Gastrocnemius medialis (tissue), 4 donors: Measurements from ENCODE around the gene NR0B2. TPM values are rescaled to one million over a fixed set of nuclear protein-coding genes. Genes with fewer than 3 reads are reported as not detected.
A peak's percentile ranks its signal among the peaks of the same experiment; 100 is the strongest.

Source experiments
- ATAC-seq, 2 donors: fragments of 150-250 bp; one replicate each; pipeline ENCODE4 v1.9.1; 2016
- DNase-seq, 2 donors: peaks; one replicate each; pipeline ENCODE4 v3.0.0-alpha.2; 2019
- H3K27ac ChIP-seq, 4 donors: fragments of 200-600 bp; sonication (generic); 1 replicate in 1 of 4; 2 replicates in 3 of 4; pipeline ENCODE4 v1.5.1; 2016 to 2018; ENCODE audit warnings: mild to moderate bottlenecking in 2 of 4, moderate library complexity in 1 of 4
- H3K27me3 ChIP-seq, 3 donors: fragments of 200-600 bp; sonication (generic) in 2 of 3; 1 replicate in 1 of 3; 2 replicates in 2 of 3; pipeline versions ENCODE4 v1.5.1 to v1.6.0; 2016 to 2019; ENCODE audit warnings: mild to moderate bottlenecking in 1 of 3, moderate library complexity in 1 of 3
- H3K36me3 ChIP-seq, 2 donors: fragments of 200-600 bp; sonication (generic) in 1 of 2; one replicate each; pipeline ENCODE4 v1.5.1; 2017 to 2018
- H3K4me1 ChIP-seq, 2 donors: fragments of 200-600 bp; sonication (generic) in 1 of 2; one replicate each; pipeline ENCODE4 v1.5.1; 2016 to 2017; ENCODE audit warnings: mild to moderate bottlenecking in 2 of 2
- H3K4me3 ChIP-seq, 4 donors: fragments of 200-600 bp; sonication (generic) in 3 of 4; 1 replicate in 1 of 4; 2 replicates in 3 of 4; pipeline ENCODE4 v1.5.1; 2016 to 2019; ENCODE audit warnings: mild to moderate bottlenecking in 2 of 4
- H3K9me3 ChIP-seq, 3 donors: fragments of 200-600 bp; sonication (generic) in 2 of 3; 1 replicate in 1 of 3; 2 replicates in 2 of 3; pipeline ENCODE4 v1.5.1; 2016 to 2019
- CTCF ChIP-seq, 5 experiments: fragments of 450-650 bp in 3 of 5; fragments of 200-600 bp in 2 of 5; sonication (generic) in 2 of 5; IDR thresholded peaks in 4 of 5; conservative IDR thresholded peaks in 1 of 5; 1 replicate in 4 of 5; 2 replicates in 1 of 5; pipeline ENCODE4 v1.5.1; 2016 to 2019; ENCODE audit warnings: antibody characterized with exemption in 5 of 5, mild to moderate bottlenecking in 3 of 5, moderate library complexity in 3 of 5
- POLR2A ChIP-seq, 2 donors: fragments of 450-650 bp; IDR thresholded peaks; one replicate each; pipeline ENCODE4 v1.6.1; 2017; ENCODE audit warnings: antibody characterized with exemption in 2 of 2, mild to moderate bottlenecking in 2 of 2, moderate library complexity in 2 of 2
- in situ Hi-C, 4 donors: fragments of 200-750 bp; cut with MboI; loops; one replicate each; pipeline versions ENCODE4 v1.15.0 to v1.8.0; 2017; ENCODE audit warnings: low sequenced_read_pairs in 4 of 4
- intact Hi-C: fragments of 100-400 bp; cut with DNase I; formaldehyde crosslinking; loops from one replicate; pipeline ENCODE4 v1.15.1; 2023; ENCODE audit warnings: low total_unique reads
- total RNA-seq, 4 donors: library from RNA; depleted of rRNA; stranded (reverse); fragments of >200 nt; gene quantifications; one replicate each; pipeline versions ENCODE4 v1.1.0 to v1.2.3, GENCODE V29; 2016

Gene NR0B2
- total RNA-seq, 4 donors from 2014 or later, result 0.31 TPM; not detected in 3

GRCh38 chr1:26894263-26894662 lies 19.5 kb downstream of the NR0B2 start:
- no peaks in the 10 kb centered on the region for H3K27me3 ChIP-seq
- ATAC-seq, result no peak
- in situ Hi-C loops (no loop called here), intact Hi-C loops (no loop called here)
- TF ChIP-seq POLR2A (IDR thresholded peaks at IDR 0.05), result no peak
- no peak for TF ChIP-seq CTCF (IDR thresholded peaks at IDR 0.05 in 4 of 5, conservative IDR thresholded peaks at IDR 0.05 in 1 of 5)
- no peaks in the 10 kb centered on the region for H3K9me3 ChIP-seq
- H3K27ac ChIP-seq, result no peak overlapping the region
- peaks cover 0 to 66% of the 10 kb centered on the region in 2 donors for H3K36me3 ChIP-seq
- peaks cover 14 to 18% of the 10 kb centered on the region in 2 donors for H3K4me1 ChIP-seq
- no peak for DNase-seq
- no peak overlapping the region for H3K4me3 ChIP-seq

GRCh38 chr1:26890467-26890796 lies 23.3 kb downstream of the NR0B2 start:
- DNase-seq (no peak), ATAC-seq (peak; percentile 27 to 31)
- peak overlapping the region; percentile 89 to 99 (median 96) for H3K4me3 ChIP-seq
- H3K4me1 ChIP-seq, result peaks cover 10 to 19% of the 10 kb centered on the region in 2 donors
- H3K36me3 ChIP-seq, result peaks cover 5 to 73% of the 10 kb centered on the region in 2 donors
- in situ Hi-C loops (no loop called here), intact Hi-C loops (loop anchor here (2.0 kb wide), 1 partner anchor 30 kb away; the partner anchor contains the start of gene NUDC)
- peak overlapping the region; percentile 87 to 95 (median 93) for H3K27ac ChIP-seq
- no peak for TF ChIP-seq CTCF (IDR thresholded peaks at IDR 0.05 in 4 of 5, conservative IDR thresholded peaks at IDR 0.05 in 1 of 5)
- no peaks in the 10 kb centered on the region for H3K27me3 ChIP-seq
- no peaks in the 10 kb centered on the region for H3K9me3 ChIP-seq

GRCh38 chr1:26889551-26890466 lies 24.0 kb downstream of the NR0B2 start, which contains the start of gene GPN2:
GPN2 (minus strand) TSS chr1:26890283; CDS start chr1:26890096, 187 bp downstream.
- ATAC-seq (peak; percentile 98), DNase-seq (peak; percentile 47 to 70)
- Histone ChIP-seq H3K27ac (peak within 1 kb of the TSS; percentile 87 to 95 (median 93)), H3K36me3 (peaks cover 5 to 73% of the 10 kb centered on the region in 2 donors), H3K9me3 (no peaks in the 10 kb centered on the region), H3K4me3 (peak within 1 kb of the TSS; percentile 89 to 99 (median 96)), H3K27me3 (no peaks in the 10 kb centered on the region), H3K4me1 (peaks cover 10 to 19% of the 10 kb centered on the region in 2 donors)
- intact Hi-C loops (loop anchor here (2.0 kb wide), 1 partner anchor 31 kb away; the partner anchor contains the start of gene NUDC), in situ Hi-C loops (no loop called here)
- no peak for TF ChIP-seq CTCF (IDR thresholded peaks at IDR 0.05 in 4 of 5, conservative IDR thresholded peaks at IDR 0.05 in 1 of 5)
- peak; percentile 45 to 68 for TF ChIP-seq POLR2A (IDR thresholded peaks at IDR 0.05)

- H3K27ac ChIP-seq, result no peak overlapping the region
- TF ChIP-seq POLR2A (IDR thresholded peaks at IDR 0.05) (no peak), CTCF (IDR thresholded peaks at IDR 0.05 in 4 of 5, conservative IDR thresholded peaks at IDR 0.05 in 1 of 5) (no peak)
- peaks cover 10 to 19% of the 10 kb centered on the region in 2 donors for H3K4me1 ChIP-seq
- no peaks in the 10 kb centered on the region for H3K27me3 ChIP-seq
- intact Hi-C loops, result no loop called here
- ATAC-seq (no peak), DNase-seq (no peak)
- in situ Hi-C loops, result no loop called here
- H3K36me3 ChIP-seq, result peaks cover 5 to 73% of the 10 kb centered on the region in 2 donors
- H3K4me3 ChIP-seq, result no peak overlapping the region
- no peaks in the 10 kb centered on the region for H3K9me3 ChIP-seq
These were observed 25.5 kb downstream of the NR0B2 start for GRCh38 chr1:26888231-26888630.
